IPS DF 19.7 (cell line): ENCODE data around the gene FMNL2.
A peak's percentile ranks its signal among the peaks of the same experiment; 100 is the strongest.

Experiments
- DNase-seq: peaks from one replicate; pipeline ENCODE4 v3.0.0-alpha.2; 2013; ENCODE audit warnings: low read depth, low spot score

Gene FMNL2

DNA sequence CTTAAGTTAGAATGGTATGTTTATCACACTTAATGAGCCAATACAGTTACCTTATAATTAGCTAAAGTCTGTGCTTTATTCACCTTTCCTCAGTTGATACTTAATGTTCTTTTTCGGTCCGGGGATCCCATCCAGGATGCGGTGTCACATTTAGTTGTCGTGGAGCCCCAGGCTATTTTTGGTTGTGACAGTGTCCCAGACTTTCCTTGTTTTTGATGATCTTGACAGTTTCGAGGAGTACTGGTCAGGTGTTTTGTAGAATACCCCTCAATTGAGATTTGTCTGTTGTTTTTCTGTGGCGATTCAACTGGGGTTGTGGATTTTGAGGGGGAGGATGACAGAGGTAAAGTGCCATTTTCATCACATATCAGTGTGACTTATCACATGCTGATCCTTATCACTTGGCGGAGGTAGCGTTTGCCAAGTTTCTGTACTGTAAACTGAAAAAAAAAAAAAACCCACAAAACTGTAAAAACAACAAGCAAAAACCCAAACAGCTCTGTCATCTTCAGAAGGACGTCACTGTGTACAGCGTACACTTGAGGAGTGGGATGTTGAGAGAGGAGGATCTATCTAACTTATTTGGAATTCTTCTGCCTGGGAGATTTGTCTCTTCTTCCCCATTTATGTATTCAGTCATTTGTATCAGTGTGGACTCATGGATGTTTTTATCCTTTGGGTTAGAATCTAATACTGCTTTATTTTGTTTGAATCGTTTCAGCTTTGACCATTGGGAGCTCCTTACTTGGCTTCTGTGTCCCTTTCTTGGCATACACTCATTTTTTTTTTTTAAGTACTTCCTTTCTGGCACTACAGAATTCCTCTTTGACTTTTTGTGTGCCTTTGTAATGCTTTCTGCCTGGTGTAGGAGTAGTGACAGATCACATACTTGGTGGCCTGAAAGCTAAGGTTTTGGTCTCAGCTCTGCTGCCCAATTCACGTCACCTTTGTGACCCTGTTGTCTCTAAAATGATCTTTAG, 68.1 kb downstream of the FMNL2 start:
- no peak for DNase-seq

DNA sequence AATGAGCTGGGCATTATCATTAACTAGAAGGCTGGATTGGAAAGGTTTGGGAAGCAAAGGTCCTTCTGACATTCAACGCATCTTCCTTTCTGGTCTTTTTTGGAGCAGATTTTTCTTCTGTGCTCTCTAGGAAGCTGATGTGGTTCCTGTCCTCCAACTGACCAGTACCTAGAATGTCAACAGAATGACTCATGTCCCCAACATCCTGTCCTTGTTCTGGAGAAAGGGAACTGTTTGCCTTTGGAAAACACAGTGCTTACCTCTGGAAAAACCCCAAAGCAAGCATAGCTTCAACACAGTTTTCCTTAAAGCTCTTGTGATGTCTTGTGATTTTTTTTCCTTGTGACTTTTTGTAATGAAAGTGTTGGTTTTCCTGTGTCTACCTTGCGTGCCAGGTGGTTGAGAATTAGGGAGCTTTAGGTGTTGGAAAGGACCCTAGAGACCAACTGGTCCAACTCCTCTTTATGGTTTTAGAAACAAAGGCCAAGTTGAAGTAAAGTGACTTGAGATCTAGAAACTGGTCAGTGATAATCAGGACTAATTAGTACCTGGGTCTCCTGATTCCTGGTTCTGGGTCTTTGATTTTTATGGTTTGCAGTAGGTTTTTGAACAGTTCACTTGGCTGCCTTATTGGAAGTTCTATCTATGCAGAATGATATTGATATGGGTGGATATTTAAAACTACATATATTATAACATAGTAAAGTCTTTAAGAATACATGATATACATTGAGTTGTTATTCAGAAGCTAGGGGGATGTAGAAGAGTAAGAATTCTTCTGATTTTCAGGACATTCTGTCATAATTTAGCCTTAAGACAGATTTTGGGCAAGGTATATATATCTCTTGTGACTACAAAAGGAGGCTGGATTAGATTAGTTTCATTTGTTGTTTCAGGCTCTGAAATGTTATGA, 70.5 kb downstream of the FMNL2 start:
- no peak for DNase-seq

DNA sequence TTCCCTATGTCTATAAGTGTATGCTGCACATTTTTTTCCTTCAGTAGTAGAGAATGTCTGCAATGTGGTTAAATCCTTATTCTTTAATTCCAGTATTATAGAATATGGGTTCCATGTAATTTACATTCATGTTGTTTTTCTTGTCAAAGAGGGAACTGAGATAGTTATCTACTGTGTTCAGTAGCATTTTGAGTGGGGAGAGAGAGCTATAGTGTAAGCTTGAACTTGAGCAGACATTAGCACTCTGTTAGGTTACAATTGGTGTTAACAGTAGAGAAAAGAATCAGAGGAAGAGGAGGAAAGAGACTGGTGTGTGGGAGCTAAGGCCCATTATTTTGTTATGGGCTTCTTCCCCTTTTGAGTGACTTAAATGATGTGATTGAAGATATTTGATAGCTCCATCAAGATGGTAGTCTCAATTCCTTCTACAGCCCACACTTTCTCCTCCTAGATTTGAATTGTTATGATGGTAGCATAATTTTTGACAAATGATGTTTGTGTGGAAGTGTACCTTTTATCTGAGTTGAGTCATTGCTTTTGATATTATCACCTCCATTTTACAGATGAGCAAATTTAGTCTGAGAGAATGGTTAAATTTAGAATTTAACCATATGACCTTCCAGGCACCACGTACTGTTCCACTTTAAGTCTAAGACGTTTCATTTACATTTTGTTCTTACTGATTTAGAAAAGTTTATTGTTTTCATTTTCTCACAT, 71.3 kb downstream of the FMNL2 start:
- DNase-seq: no peak

DNA sequence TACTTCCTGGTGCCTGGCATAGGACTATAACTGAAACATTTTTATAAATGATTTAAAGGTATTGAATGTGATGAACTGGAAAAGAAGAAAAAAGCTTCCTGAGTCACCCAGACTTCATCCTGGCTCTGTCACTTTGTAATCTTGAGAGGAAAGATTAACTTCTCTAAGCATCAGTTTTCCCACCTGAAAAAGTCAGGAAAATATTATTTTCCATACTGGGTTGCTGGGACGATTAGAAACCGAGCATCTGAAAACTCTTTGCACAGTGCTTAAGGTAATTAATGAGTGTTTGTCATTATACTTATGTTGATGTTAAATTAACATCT, 71.8 kb downstream of the FMNL2 start:
- DNase-seq: no peak

DNA sequence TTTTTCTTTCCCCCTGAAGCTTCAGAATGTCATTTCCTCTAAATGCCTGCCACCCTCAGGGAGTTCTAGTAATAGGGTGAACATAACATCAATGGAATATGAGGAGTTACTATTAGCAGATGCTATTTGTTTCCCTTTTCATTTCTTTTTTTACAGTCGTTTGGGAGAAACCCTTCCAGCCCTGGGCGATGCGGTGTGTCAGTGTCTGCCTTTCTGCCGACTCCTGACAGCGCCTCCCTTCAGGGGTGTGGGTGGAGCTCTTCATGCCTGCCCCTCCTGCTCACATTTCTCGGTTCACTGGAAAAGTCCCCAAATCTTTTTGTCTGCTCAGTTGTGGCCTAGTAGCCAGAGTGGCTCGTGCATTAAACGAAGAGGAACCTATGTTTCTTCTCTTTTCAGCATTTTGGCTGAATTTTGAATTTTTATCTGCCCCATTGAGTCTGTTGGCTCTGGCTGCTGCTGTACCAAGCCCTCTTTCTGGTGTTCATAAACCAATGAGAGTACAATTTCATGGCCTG, 72.3 kb downstream of the FMNL2 start:
- DNase-seq: peak; percentile 25

DNA sequence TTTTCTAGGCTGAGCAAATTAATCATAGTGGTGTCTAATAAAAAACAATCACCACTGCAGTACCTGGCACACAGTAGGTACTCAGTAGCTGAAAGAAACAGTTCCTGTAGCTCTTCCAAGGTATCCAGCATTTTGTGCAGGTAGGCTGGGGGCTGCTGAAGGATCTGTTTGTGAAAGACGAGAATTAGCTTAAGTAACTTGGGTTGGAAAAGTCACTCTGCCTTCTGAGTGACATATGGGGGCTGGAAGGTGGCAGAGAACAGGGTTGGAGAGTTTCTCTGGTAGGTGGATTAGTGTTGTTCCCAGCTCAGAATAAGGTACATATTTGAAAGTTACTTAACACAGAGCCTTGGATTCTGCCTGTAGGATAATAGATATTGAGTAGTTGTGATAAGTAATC, 72.8 kb downstream of the FMNL2 start:
- no peak for DNase-seq

DNA sequence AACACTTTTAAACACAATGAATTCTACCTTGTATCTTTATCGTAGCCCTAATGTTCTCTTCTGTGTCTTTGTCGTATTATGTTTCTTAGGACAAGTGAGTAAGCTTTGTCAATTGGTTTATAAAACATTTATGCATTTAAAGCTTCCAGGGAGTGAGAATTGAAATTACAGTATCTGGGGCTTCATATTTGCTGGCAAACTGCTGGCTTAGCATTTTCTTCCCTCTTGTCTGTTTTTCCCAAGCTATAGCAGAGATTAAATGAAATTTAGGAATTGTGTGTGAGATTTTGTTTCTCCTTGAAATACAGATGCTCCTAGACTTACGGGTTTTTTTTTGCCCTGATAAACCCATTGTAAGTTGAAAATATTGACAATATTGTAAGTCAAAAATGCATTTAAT, 73.3 kb downstream of the FMNL2 start:
- no peak for DNase-seq

DNA sequence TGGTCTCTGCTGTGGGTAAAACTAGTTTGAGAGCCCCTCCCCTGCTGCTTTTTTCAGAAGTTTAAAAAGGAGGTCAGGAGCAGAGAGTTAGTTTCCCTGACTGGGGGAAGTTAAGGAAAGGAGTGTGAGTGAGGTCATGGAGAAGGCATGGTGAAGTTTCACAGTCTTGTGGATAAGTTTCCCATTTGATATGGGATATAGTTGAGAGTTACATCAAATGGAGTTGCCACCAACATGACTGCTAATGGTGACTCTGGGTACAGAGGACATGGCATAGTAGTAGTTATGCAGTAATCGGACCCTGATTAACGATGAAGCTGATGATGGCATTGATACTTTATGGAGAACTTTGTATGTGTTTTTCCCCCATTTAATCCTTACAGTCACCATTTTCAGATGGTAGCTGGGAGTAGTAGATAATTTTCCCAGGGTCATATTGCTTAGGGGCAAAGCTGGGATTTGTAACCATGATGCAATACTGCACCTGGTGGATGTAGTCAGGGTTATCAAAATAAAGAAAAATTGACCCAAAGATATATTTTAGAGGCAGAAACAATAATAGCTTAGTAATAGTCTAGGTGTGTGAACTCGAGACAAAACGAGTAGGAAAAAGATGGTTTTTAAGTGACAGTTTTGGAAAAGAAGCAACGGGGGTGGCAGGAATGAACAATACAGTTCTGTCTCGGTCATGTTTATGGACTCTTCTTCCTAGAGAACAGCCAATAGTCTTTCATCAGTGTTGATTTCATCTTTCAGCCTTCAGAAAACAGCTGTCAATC, 74.6 kb downstream of the FMNL2 start:
- DNase-seq: no peak

DNA sequence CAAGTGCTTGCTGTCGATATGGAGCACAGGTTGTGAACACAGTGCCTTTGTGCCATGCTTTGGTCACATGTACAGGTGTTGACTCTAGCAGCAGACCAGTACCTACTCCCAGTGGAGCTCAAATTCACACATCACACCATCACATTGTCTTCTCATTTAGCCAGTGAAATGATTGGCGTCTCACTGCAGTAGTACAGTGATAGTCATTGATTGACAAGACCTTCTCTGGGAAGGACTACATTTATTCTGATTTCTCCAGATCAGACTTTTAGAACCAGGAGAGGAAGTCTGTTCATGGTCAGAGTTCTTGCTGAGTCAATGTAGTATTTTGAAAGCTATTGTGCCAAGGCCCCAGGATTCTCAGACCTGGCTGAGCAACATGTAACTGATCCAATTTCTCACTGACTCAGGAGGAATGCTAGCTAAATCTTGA, 75.2 kb downstream of the FMNL2 start:
- DNase-seq: no peak

DNA sequence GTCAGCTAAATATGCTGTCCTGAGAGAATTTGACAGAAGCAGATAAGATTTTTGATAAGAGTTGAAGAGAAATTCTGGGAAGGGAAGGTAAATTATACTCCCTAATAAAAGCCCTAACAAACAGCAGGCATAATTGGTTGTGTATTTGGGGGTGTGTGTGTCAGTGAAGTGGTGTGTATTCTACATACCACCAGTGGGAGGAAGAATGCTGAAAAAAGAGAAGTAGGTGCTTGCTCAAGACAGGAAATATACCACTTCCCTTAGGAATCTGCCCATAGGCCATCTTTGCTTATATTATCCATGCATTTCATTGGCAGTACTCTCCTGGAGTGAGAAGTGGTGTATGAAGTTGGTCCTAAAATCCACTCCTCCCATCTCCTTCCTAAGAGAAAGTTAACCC, 76.2 kb downstream of the FMNL2 start:
- no peak for DNase-seq

DNA sequence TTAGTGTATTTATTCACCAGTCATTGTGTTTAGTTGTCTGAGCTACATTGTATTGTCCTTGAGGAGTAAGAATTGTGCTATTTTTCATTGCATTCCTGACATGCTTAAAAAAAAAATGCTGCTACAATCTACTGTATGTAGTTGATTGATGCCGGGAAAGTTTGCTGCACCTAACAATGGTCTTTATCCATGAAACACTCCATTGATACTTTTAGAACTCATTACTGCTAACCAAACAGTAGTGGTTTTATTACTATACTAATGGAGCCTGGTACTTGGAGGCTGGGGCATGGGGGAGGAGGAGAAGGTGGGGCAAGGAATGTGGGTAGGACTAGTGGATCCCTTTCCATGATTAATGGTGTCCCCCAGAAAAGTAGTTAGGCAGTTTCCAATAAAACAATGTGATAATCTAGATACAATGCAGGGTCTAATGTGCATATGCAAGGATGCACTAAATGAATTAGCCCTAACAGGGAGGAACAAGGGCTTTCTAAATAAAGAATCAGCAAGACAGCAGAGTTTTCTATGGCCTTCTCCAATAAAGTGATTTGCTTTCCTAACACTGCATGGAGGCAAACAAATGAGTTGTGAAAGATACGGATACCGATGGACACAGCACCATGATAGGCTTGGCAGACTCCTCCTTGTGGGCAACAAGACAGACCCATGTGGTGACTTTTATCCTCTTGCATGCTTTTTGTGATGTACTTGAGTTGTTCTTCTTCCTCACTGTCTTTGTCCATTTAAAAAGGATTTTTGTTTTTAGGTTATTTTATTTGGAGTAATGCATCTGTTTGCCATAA, 78.5 kb downstream of the FMNL2 start:
- no peak for DNase-seq

DNA sequence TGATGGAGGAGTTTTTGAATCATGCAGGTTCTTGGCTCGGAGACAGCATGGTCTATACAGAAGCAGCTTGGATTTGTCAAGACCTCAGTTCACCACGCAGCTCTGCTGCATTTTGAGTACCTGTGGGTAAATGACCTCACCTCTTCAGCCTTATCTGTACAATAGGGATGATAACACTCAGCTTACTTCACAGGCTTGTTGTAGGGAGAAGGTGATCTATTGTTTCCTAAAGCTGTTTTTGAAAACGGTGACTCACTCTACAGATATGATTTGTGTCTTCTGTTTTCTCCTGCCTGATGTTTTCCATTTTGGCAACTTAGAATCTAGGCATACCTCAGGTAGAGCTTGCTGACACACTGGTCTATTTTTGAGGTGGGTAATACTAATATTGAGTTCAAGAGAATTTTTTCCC, 80.3 kb downstream of the FMNL2 start:
- DNase-seq: no peak

DNA sequence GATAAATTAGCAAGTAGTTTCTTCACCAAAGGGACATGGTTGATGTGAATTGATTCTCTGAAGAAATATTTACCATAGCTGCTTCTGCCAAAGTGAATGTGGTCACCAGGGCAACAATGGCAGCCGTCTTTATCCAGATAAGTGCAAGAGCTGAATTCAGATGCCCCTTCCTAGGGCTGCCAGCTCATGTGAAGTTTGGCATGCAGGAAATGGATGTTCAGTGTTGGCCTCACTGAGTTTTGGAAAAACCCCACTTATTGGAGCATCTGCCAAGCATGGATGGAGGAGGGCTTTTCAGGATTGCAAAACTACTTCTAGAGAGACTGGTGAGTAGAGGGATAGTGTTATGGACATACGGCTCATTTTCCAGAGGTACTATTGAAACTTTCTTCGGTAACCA, 80.8 kb downstream of the FMNL2 start:
- no peak for DNase-seq

DNA sequence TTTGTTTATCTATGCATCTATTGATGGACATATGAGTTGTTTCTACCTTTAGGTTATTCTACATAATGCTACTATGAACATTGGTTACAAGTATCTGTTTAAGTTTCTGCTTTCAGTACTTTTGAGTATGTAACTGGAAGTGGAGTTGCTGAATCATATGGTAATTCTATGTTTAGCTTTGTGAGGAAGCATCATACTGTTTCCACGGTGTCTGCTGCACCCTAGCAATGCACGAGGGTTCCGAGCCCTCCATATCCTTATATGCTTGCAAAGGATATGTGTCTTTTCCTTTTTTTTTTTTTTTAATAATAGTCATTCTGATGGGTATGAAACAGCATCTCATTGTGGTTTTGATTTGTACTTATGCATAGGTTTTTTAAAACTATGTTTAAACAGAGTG, 83.7 kb downstream of the FMNL2 start:
- no peak for DNase-seq

DNA sequence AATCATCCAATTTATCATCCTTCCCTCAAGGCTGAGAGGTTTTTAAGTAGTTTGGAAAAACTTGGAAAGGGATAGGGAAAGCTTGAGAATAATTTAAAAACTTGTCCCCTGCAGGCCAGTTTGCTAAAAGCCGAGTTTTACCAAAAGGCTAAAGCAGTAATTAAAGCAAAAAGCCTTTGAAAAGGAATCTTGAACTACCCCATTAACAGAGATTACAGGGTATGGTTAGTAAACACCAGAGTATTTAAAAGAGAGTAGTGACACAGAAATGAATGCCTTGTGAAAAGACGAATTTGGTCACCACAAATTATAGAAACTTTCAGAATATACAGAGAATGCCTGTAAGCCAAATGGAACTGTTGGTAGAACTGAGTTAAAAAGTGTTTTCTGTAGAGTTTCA, 85.0 kb downstream of the FMNL2 start:
- DNase-seq: no peak

DNA sequence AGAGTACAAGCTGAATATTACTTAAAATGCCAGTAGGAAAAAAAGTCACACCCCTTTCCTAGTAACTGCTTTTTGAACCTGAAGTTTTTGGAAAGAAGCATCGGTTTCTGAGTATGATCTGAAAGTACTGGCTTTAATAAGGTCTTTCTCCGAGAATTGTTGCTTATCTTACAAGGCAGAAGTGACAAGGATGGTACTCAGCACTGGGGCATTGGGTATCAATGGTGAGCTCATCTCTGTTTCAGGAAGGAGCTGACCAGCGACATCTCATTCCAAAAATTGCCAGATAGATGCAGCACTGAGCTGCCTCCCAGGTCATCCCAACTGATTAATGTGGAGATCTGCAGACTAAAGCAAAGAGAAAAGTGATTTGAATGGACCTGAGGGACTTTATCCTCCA, 85.4 kb downstream of the FMNL2 start:
- DNase-seq: no peak

DNA sequence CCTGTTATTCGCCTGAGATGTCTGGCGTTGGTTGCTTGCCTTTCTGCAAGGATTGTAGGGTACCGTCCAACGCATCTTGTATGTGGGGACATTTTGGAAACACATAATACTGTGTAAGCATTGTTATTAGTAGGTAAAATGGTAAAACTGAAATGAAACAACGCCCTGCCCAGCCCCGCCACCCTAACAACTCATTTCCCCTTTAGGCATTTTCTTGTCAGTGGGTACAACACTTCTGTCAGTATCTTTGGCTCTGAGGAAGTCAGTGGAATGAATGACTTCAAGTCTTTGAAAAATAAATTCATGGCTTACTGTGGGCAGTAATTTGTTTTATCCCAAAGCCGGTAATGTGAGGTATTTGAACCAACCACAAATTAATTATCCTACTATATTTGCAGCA, 86.0 kb downstream of the FMNL2 start:
- DNase-seq: no peak

DNA sequence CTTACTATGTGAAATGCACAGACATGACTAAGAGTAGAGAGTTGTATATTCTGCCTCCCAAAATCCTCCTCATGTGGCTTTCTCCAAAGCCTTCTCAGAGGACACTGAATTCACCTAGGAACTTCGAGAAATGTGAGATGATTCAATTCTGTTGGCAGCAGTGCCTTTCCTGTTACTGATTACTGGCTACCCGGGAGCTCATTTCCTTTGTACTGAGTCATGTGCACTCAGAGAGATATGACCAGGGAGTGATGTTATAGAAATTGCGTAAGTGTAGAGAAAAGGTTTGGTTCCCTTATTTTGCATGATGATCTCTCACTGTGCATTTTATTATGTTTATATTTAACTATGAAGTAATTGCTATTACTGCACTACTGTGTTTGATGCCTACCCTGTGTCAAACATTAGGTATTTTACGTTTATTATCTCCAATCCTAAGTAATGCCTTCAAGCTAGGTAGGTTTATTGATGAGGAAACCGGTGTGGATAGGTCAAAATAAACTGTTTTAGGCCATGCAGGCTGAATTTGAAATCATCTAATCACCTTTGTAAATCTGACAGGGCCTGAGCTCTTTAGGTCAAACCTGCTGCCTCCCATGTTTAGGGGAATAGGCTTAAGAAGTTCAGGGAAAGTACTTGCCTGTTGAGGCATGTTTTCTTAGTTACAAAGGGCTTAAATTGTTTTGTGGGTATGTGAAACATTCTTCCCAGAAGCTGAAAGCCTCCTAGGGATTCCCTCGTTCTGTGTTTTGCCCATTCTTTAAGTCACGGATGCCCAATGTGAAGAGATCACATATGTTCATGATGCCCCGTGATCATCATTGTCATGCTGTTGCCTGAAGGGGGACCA, 86.8 kb downstream of the FMNL2 start:
- no peak for DNase-seq

DNA sequence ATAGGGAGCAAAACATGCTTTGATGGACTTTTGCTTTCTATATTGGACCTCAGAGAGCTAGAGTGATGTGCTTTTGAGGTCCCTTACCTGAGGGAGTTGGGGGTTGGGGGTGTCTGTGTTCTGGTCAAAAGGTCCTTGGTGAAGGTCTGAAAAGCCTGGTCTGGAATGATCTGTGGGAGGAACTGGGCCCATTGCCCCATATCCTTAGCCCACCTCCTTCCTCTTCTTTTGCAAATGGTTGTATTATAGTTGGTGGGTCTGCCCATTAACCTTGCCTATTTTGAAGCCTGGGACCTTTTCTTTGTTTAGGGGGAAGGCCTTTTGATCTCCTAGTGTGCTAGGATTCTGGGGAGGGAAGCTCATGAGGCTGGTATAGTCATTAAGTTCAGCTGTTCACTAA, 88.7 kb downstream of the FMNL2 start:
- DNase-seq: no peak
